Adrenal gland (tissue), 5 donors: ENCODE measurements around the gene RBBP5.

Experiments used
- CTCF ChIP-seq, 6 experiments: fragments of 450-650 bp in 4 of 6; fragments of 200-600 bp in 2 of 6; sonication (generic) in 1 of 6; IDR thresholded peaks; 1 replicate in 5 of 6; 2 replicates in 1 of 6; pipeline versions ENCODE4 v1.5.1 to v1.8.0; 2016 to 2021; ENCODE audit warnings: antibody characterized with exemption in 6 of 6, mild to moderate bottlenecking in 2 of 6, moderate library complexity in 1 of 6
- POLR2A ChIP-seq, 2 donors: fragments of 450-650 bp; IDR thresholded peaks; one replicate each; pipeline ENCODE4 v1.6.1; 2017; ENCODE audit warnings: antibody characterized with exemption in 2 of 2, mild to moderate bottlenecking in 2 of 2, moderate library complexity in 1 of 2
- donor health status: DM: no; HTN: no; CAD: no.

DNA sequence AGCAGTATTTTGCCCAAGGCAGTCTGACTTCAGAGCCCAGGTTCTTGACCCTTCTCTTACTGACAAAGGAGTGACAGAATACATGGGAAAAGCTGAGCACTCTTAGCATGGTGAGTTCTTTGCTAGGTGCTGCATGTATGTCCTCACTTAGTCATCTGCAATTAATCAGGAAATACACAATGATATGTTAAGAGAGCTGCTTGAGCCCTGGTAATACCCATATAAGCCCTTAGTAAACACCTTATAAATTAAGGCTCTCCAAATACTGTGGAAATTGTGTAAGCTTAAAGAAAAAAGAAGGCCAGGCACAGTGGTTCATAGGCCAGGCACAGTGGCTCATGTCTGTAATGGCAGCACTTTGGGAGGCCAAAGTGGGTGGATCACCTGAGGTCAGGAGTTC is 23.5 kb downstream of the RBBP5 start:
- TF ChIP-seq CTCF (IDR thresholded peaks at IDR 0.05) = no peak
- no peak for TF ChIP-seq POLR2A (IDR thresholded peaks at IDR 0.05)
